Neural cell (in vitro differentiated cells): ENCODE data around the gene SNX24.

Experiments used
- CTCF ChIP-seq: fragments of 450-650 bp; IDR thresholded peaks from 2 replicates; pipeline ENCODE4 v1.5.1; 2014; ENCODE audit warnings: antibody characterized with exemption, mild to moderate bottlenecking, moderate library complexity; ENCODE audit not compliant: poor library complexity, severe bottlenecking
- EP300 ChIP-seq: fragments of 450-650 bp; conservative IDR thresholded peaks from 2 replicates; pipeline ENCODE4 v1.6.1; 2014; ENCODE audit warnings: antibody characterized with exemption, mild to moderate bottlenecking, moderate library complexity; ENCODE audit not compliant: poor library complexity, severe bottlenecking
- EZH2 ChIP-seq: fragments of 200-600, 300-800 bp; shearing (Covaris generic), sonication (generic); IDR thresholded peaks from 2 replicates; pipeline ENCODE4 v1.6.1; 2014; ENCODE audit warnings: antibody characterized with exemption, low read length, borderline replicate concordance, mild to moderate bottlenecking; ENCODE audit not compliant: insufficient read depth, poor library complexity, severe bottlenecking
- POLR2AphosphoS5 ChIP-seq: IDR thresholded peaks from 2 replicates; pipeline ENCODE4 v1.6.1; 2012
- SMC3 ChIP-seq: fragments of 450-650 bp; conservative IDR thresholded peaks from 2 replicates; pipeline ENCODE4 v1.6.1; 2014; ENCODE audit warnings: antibody characterized with exemption, mild to moderate bottlenecking, moderate library complexity; ENCODE audit not compliant: poor library complexity

DNA sequence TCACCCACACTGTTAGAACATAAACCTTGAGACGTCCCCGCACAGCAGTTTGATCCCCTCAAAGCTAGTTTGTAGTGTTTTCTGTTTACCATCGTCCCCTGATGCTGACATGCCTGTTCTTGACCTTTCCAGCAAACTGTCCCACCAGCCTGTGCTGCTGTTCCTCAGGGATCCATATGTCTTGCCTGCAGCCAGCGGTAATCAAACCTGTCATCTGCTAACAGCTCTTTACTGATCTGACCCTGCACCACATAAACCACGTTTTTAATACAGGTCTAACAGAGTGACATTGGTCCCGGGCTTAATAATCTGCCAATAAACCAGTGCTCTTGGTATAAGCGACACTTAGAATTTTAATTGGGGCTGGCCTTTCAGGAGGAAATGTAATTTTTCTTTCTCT, 156.4 kb downstream of the SNX24 start:
- TF ChIP-seq EP300 (no peak), EZH2 (no peak), CTCF (no peak), POLR2AphosphoS5 (no peak), SMC3 (no peak)
